Activated B cell treated with CpG ODN at 0.5 μM for 24 hours (primary cell): ENCODE results near the gene TSHZ1. TPM values are rescaled to one million over a fixed set of nuclear protein-coding genes. Genes with fewer than 3 reads are reported as not detected.

ENCODE experiments used
- ATAC-seq: fragments of 200-7000 bp; cut with Tn5 transposase; one replicate; pipeline ENCODE4 v1.10.0; 2021; ENCODE audit warnings: low read depth, mild to moderate bottlenecking, moderate library complexity
- CTCF ChIA-PET: fragments of 350-600 bp; sonication (Branson Sonifier 250); formaldehyde crosslinking; loops from one replicate; lab custom pipeline; 2021; ENCODE audit warnings: antibody characterized with exemption; lab: Charles Lee
- POLR2A ChIA-PET: fragments of 350-600 bp; sonication (Branson Sonifier 250); formaldehyde crosslinking; loops from one replicate; lab custom pipeline; 2021; ENCODE audit warnings: antibody characterized with exemption; lab: Charles Lee
- DNase-seq: peaks from one replicate; pipeline ENCODE4 v3.0.0; 2022
- H3K27ac Mint-ChIP-seq: one replicate; pipeline ENCODE4 v1.8.0; 2020; ENCODE audit warnings: mixed read lengths
- H3K27me3 Mint-ChIP-seq: one replicate; pipeline ENCODE4 v1.8.0; 2021; ENCODE audit warnings: mixed read lengths
- H3K36me3 Mint-ChIP-seq: one replicate; pipeline ENCODE4 v1.8.0; 2021; ENCODE audit warnings: low read depth, mixed read lengths
- H3K4me1 Mint-ChIP-seq: one replicate; pipeline ENCODE4 v1.8.0; 2021; ENCODE audit warnings: mixed read lengths
- H3K4me3 Mint-ChIP-seq: one replicate; pipeline ENCODE4 v1.8.0; 2020; ENCODE audit warnings: mild to moderate bottlenecking, mixed read lengths
- H3K9me3 Mint-ChIP-seq: one replicate; pipeline ENCODE4 v1.8.0; 2020; ENCODE audit warnings: mixed read lengths
- intact Hi-C: fragments of 100-400 bp; cut with micrococcal nuclease; formaldehyde crosslinking; loops from one replicate; pipeline ENCODE4 v1.15.1; 2024
- total RNA-seq: library from RNA; stranded (reverse); gene quantifications from 2 replicates; pipeline ENCODE4 v1.2.3, GENCODE V29; 2022
- TF ChIP-seq, protein P1 (sequence below): fragments of 200-600 bp; IDR thresholded peaks from one replicate; pipeline ENCODE4 v1.8.0; 2022; ENCODE audit warnings: antibody characterized with exemption, mild to moderate bottlenecking

TSHZ1 gene
- total RNA-seq, 1 donor from 2014 or later, result 8.6 TPM

DNA sequence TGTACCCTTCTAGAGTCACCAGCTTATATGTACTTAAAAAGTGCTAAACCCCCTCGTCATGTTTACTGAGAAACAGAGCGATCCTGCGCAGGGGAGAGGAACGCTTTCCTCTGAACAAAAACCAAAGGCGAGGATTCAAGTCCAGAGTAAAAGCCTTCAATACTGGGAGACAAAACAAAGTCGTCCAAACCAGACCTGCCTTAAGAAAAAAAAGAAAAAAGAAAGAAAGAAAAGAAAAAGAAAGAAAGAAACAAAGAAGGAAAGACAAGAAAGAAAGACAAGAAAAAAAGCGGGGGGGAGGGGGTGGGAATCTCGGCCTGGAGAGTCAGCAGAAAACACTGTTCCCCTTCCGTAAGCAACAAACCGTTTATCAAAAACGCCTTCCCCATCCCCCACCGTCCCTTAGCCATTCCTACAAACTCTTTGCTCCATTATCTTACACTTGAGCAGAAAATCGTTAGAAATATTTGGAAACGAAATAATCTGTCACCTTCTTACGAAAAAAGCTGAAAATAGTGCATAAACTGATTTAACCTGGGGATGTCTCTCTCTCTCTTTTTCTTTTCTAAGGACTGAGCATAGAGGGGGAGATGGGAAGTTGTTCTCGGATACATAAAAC, 5.0 kb upstream of the TSHZ1 start:
- POLR2A ChIA-PET, result no interaction called here
- DNase-seq (no peak), ATAC-seq (no peak)
- Mint-ChIP-seq H3K27me3 (peaks cover 6% of the 10 kb centered on the region), H3K27ac (no peak overlapping the region), H3K36me3 (peaks cover 18% of the 10 kb centered on the region), H3K4me3 (peak overlapping the region; percentile 35), H3K4me1 (peaks cover 44% of the 10 kb centered on the region), H3K9me3 (no peaks in the 10 kb centered on the region)
- CTCF ChIA-PET, result no interaction called here
- TF ChIP-seq, protein P1, sequence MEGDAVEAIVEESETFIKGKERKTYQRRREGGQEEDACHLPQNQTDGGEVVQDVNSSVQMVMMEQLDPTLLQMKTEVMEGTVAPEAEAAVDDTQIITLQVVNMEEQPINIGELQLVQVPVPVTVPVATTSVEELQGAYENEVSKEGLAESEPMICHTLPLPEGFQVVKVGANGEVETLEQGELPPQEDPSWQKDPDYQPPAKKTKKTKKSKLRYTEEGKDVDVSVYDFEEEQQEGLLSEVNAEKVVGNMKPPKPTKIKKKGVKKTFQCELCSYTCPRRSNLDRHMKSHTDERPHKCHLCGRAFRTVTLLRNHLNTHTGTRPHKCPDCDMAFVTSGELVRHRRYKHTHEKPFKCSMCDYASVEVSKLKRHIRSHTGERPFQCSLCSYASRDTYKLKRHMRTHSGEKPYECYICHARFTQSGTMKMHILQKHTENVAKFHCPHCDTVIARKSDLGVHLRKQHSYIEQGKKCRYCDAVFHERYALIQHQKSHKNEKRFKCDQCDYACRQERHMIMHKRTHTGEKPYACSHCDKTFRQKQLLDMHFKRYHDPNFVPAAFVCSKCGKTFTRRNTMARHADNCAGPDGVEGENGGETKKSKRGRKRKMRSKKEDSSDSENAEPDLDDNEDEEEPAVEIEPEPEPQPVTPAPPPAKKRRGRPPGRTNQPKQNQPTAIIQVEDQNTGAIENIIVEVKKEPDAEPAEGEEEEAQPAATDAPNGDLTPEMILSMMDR, result no peak
- intact Hi-C loops, result loop anchor here (5.0 kb wide), 2 partner anchors 398 to 1287 kb away; no protein-coding TSS in a partner anchor

DNA sequence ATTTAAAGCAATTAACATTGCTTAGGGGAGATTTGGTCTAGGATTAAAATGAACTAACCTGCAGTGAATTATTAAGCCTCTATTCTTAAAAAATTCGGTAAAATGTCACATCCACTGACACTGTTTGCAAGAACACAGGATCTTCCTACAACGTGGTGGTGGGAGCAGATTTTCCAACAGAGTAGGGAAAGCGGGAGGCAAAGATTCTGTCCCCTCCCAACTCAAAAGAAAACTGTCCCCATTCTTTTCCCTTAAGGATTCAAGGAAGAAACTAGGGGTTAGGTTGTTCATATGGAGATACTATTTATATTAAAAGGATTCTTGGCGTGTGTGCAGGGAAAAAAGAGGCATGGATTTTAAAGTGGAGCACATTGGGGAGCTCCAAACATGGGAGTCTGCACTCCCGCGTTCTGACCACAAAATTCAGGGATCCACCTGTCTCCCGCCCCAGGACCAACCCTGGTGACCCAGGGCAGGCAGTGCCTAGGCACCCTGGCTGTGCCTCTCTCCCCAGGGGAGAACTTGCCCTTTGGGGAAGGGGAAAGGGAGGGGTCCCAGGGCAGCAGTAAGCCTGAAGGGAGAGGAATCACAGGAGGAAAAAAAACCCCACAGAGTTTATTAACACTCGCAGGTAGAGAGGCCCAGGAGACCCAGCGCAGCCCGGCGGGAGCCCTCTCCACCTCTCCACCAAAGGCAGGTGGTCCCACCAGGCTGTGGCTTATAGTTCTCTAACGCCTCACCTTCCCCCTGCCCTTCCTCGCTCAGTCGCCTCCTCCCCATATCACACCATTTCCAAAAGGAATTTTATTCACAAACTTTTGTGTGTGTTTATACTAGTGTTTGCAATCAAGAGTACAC, 3.9 kb upstream of the TSHZ1 start:
- TF ChIP-seq, protein P1, result no peak
- H3K36me3 Mint-ChIP-seq, result peaks cover 16% of the 10 kb centered on the region
- no peak overlapping the region for H3K27ac Mint-ChIP-seq
- ChIA-PET POLR2A (no interaction called here), CTCF (no interaction called here)
- H3K27me3 Mint-ChIP-seq, result peaks cover 6% of the 10 kb centered on the region
- intact Hi-C loops, result loop anchor here (5.0 kb wide), 2 partner anchors 399 to 1286 kb away; no protein-coding TSS in a partner anchor
- ATAC-seq (no peak), DNase-seq (no peak)
- peaks cover 47% of the 10 kb centered on the region for H3K4me1 Mint-ChIP-seq
- no peaks in the 10 kb centered on the region for H3K9me3 Mint-ChIP-seq
- peak overlapping the region; percentile 86 for H3K4me3 Mint-ChIP-seq

DNA sequence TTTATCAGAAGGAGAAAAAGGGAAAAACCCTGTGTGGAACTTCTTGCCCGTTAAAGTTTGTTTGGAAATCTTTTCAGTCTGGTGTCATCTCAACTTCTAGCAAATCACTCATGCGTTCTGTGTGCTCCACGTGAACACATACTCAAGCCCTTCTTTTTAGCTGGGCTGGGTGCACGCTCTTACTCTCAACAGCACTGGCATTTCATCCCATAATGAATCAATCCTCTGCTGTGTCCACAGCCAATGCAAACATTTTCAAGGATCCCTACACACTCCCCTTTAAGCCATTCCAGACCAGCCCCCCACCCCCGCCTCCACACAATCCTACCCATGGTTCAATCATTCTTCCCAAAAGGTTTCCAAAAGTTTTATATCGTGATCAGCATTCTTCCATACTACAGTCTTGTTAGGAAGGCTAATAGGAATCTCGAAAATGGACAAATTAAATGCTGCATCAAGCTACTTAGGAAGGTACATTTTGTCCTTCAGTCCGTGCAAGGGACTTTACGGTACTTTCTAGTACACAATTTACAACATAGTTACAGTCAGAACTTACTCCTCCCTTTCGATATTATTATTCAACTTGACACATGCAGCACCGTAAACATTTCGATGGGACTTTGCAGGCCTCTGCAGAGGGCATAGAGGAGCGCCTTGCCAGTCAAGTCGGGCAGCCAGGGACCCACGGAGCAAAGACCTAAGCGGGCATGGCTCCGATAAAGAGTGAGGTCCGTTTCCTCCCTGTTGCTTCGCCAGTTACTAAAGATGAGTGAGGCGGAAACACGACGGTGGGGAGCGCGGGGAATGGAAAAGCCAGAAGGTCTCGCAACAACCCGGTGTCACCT, 3.1 kb upstream of the TSHZ1 start:
- CTCF ChIA-PET, result no interaction called here
- Mint-ChIP-seq H3K27me3 (peaks cover 6% of the 10 kb centered on the region), H3K4me1 (peaks cover 51% of the 10 kb centered on the region), H3K36me3 (peaks cover 13% of the 10 kb centered on the region), H3K27ac (peak overlapping the region; percentile 59), H3K9me3 (no peaks in the 10 kb centered on the region), H3K4me3 (peak overlapping the region; percentile 86)
- POLR2A ChIA-PET, result interaction anchor here (0.6 kb wide), 1 partner anchor 1702 kb away, joined by 6 read pairs; no protein-coding TSS in a partner anchor
- ATAC-seq, result no peak
- TF ChIP-seq, protein P1, result no peak
- no peak for DNase-seq
- intact Hi-C loops, result loop anchor here (1.0 to 5.0 kb wide), 4 partner anchors 40 to 1285 kb away; no protein-coding TSS in a partner anchor

DNA sequence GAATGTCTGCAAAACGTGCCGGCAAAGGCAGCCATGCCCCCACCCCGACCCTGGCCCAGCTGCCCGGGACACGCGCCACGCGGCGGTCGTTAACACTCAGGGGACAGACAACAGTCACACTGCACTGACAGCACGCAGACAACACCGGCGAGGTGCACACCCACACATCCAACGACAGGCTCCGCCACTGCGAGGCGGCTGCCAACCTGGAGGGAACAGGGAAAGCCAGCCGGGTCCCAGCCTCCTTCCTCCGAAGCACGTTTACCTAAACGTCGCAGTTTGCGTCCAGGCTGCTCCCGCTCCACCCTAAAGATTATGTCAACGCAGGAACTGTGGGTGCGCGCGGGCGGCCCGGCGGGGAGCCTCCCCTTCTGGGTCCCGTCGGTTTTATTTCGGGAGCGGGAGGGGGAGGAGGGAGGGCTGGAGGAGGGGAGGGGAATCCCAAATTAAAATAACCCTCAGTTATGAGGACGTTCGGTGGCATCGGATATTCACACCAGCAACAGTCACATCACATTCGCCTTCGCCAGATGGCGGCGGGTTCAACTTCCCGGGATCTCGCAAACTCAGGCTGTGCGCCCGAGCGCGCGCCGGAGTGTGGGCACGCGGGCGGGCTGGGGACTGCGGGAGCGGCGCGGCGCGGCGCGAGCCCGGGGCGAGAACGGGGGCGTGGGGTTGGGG, 2.3 kb upstream of the TSHZ1 start:
- peak overlapping the region; percentile 59 for H3K27ac Mint-ChIP-seq
- no peaks in the 10 kb centered on the region for H3K9me3 Mint-ChIP-seq
- ATAC-seq, result no peak
- DNase-seq, result peak; percentile 28
- TF ChIP-seq, protein P1, result no peak
- H3K36me3 Mint-ChIP-seq, result peaks cover 13% of the 10 kb centered on the region
- ChIA-PET POLR2A (interaction anchor here (0.6 to 1.6 kb wide), 3 partner anchors 54 to 1286 kb away, joined by 3 to 14 read pairs (median 3); partner anchors contain the start of gene ZNF407), CTCF (no interaction called here)
- peaks cover 57% of the 10 kb centered on the region for H3K4me1 Mint-ChIP-seq
- peaks cover 6% of the 10 kb centered on the region for H3K27me3 Mint-ChIP-seq
- intact Hi-C loops, result loop anchor here (1.0 to 5.0 kb wide), 4 partner anchors 39 to 1284 kb away; no protein-coding TSS in a partner anchor
- peak overlapping the region; percentile 86 for H3K4me3 Mint-ChIP-seq
